Heart left ventricle (tissue), 13 donors: ENCODE data around the gene RORC.

Experiments used
- CTCF ChIP-seq, 12 donors: fragments of 200-600 bp; sonication (generic) in 4 of 12; IDR thresholded peaks; one replicate each; pipeline versions ENCODE4 v1.5.0 to v1.8.0; 2018 to 2022; ENCODE audit warnings: antibody characterized with exemption in 12 of 12, mild to moderate bottlenecking in 5 of 12
- POLR2A ChIP-seq, 2 donors: fragments of 450-650 bp; IDR thresholded peaks; one replicate each; pipeline ENCODE4 v1.6.1; 2017; ENCODE audit warnings: antibody characterized with exemption in 2 of 2, mild to moderate bottlenecking in 2 of 2, moderate library complexity in 2 of 2
- donor health status: ischemic (EF 13 %, LVEDD 7.1; RV severe dilation, severe dysfunction).
- donor health status: DM: no; HTN: yes; CAD: no.
- donor health status: DM: no; HTN: no; CAD: no.
- donor health status: ischemic (EF 25% LVEDD 6.9; RV normal size, moderate dysfunction).
- donor health status: ischemic (EF 25% LVEDD 5.7; RV mildly dilated, moderate dysfunction).
- donor health status: ischemic (EF 35%, LVEDD 5.7; RV mildly dilated, moderate dysfunction).
- donor health status: nonischemic (EF 11% LVEDD 7.7; RV severe dilation, severe dysfunction).
- donor health status: DM: yes; HTN: yes; CAD: no.
- donor health status: PGD.
- donor health status: ischemic (EF 29% LVEDD 5.4; RV normal size, mild dysfunction).
- donor health status: nonischemic (EF 23%, LVEDD 6.1; RV moderate dilation, normal function).

GRCh38 chr1:151841141-151841540 is 9.5 kb upstream of the RORC start:
- TF ChIP-seq POLR2A (IDR thresholded peaks at IDR 0.05) (no peak), CTCF (IDR thresholded peaks at IDR 0.05) (no peak)
